Measurements from ENCODE around the gene CDH4. TPM values are rescaled to one million over a fixed set of nuclear protein-coding genes. Genes with fewer than 3 reads are reported as not detected.

CDH4 gene
- total and polyA plus RNA-seq, 9 of the 15 experiments (the other 6 are each of a cell fraction or from before 2014, with no cell fraction given): 0.04 TPM; not detected in 8

GRCh38 chr20:61723529-61724257 lies 471.6 kb downstream of the CDH4 start:
- ChIA-PET CTCF (ENCODE audit: low intra/inter-chr PET ratio) (no interaction called here), POLR2A (no interaction called here)
- BruUV-seq (replicated peaks): no TSS peak
- no peak for ATAC-seq
- no peak for FAIRE-seq
- 0% methylated on average over 9 of the region's 12 CpGs for WGBS (ENCODE audit: insufficient coverage, low coverage, missing lambda C conversion rate)
- Histone ChIP-seq H3K36me3 (ENCODE audit: control insufficient read depth, insufficient read depth, low read length) (no peaks in the 10 kb centered on the region), H3K4me3 (no peak overlapping the region), H3K9me3 (replicated peaks; ENCODE audit: control insufficient read depth, insufficient read depth, low read depth, low read length) (no peaks in the 10 kb centered on the region), H3K9ac (ENCODE audit: insufficient read depth in 1 of 2, low read depth in 2 of 2, low read length in 2 of 2) (no peak overlapping the region), H3K27ac (ENCODE audit: extremely low read depth, low read depth, low read length) (no peak overlapping the region), H3K27me3 (ENCODE audit: control insufficient read depth in 2 of 2, insufficient read depth in 2 of 2, low read length in 2 of 2) (peaks cover 0 to 20% of the 10 kb centered on the region in 2 experiments; a peak in 2 of 5 replicates), H4K20me1 (replicated peaks; ENCODE audit: control insufficient read depth, insufficient read depth, low read length) (peaks cover 4% of the 10 kb centered on the region; the same call in 1 of the 2 replicates), H3K4me2 (ENCODE audit: insufficient read depth, low read length) (no peak overlapping the region), H3K9me1 (ENCODE audit: control insufficient read depth, insufficient read depth, low read length) (no peaks in the 10 kb centered on the region), H3K4me1 (replicated peaks in 1 of 2; ENCODE audit: control insufficient read depth in 2 of 2, insufficient read depth in 2 of 2, low read length in 2 of 2) (no peaks in the 10 kb centered on the region), H3K79me2 (ENCODE audit: control insufficient read depth, insufficient read depth, low read length) (no peaks in the 10 kb centered on the region), H2AFZ (ENCODE audit: low read depth, low read length) (no peak overlapping the region)
- no peak for DNase-seq (ENCODE audit: extremely low read depth in 1 of 4, low spot score in 3 of 4)
- in situ Hi-C loops (cut with MboI): no loop called here
- intact Hi-C loops (cut with micrococcal nuclease): no loop called here
- no peak for TF ChIP-seq PHTF2 (CRISPR knock-in tag; IDR thresholded peaks at IDR 0.05)
- TF ChIP-seq CHD2 (IDR thresholded peaks at IDR 0.05; ENCODE audit: low read depth, low read length): no peak
- no peak for TF ChIP-seq ZNF449 (CRISPR knock-in tag; IDR thresholded peaks at IDR 0.05)
- TF ChIP-seq ZNF518B (CRISPR knock-in tag; IDR thresholded peaks at IDR 0.05): no peak
- no peak for TF ChIP-seq SIN3B (IDR thresholded peaks at IDR 0.05; ENCODE audit: low read depth)
- no peak for TF ChIP-seq MITF (IDR thresholded peaks at IDR 0.05)
- TF ChIP-seq CCAR2 (IDR thresholded peaks at IDR 0.05; ENCODE audit: low read depth, low read length): no peak
- TF ChIP-seq TCF15 (CRISPR knock-in tag; IDR thresholded peaks at IDR 0.05): no peak
- no peak for TF ChIP-seq PHF21A (IDR thresholded peaks at IDR 0.05; ENCODE audit: borderline replicate concordance, low read depth)
- TF ChIP-seq KAT8 (IDR thresholded peaks at IDR 0.05; ENCODE audit: low read depth): no peak
- TF ChIP-seq ZNF217 (CRISPR knock-in tag; IDR thresholded peaks at IDR 0.05): no peak
- no peak for TF ChIP-seq HMG20B (CRISPR knock-in tag; IDR thresholded peaks at IDR 0.05)
- no peak for TF ChIP-seq C11orf30 (IDR thresholded peaks at IDR 0.05; ENCODE audit: low read depth)
- no peak for TF ChIP-seq ZNF766 (CRISPR knock-in tag; conservative IDR thresholded peaks at IDR 0.05)
- TF ChIP-seq NRF1 (conservative IDR thresholded peaks at IDR 0.05 in 1 of 2, IDR thresholded peaks at IDR 0.05 in 1 of 2): no peak
- TF ChIP-seq CC2D1A (IDR thresholded peaks at IDR 0.05): no peak
- no peak for TF ChIP-seq PPARD (CRISPR knock-in tag; IDR thresholded peaks at IDR 0.05)
- TF ChIP-seq SMARCB1 (IDR thresholded peaks at IDR 0.05; ENCODE audit: insufficient read length, low read depth): no peak
